ENCODE results near the gene RANGRF.

- TF ChIP-seq BACH2 (CRISPR knock-in tag; IDR thresholded peaks at IDR 0.05; ENCODE audit: borderline replicate concordance), result no peak
- TF ChIP-seq, protein P1, sequence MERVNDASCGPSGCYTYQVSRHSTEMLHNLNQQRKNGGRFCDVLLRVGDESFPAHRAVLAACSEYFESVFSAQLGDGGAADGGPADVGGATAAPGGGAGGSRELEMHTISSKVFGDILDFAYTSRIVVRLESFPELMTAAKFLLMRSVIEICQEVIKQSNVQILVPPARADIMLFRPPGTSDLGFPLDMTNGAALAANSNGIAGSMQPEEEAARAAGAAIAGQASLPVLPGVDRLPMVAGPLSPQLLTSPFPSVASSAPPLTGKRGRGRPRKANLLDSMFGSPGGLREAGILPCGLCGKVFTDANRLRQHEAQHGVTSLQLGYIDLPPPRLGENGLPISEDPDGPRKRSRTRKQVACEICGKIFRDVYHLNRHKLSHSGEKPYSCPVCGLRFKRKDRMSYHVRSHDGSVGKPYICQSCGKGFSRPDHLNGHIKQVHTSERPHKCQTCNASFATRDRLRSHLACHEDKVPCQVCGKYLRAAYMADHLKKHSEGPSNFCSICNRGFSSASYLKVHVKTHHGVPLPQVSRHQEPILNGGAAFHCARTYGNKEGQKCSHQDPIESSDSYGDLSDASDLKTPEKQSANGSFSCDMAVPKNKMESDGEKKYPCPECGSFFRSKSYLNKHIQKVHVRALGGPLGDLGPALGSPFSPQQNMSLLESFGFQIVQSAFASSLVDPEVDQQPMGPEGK (CRISPR knock-in tag; IDR thresholded peaks at IDR 0.05; ENCODE audit: borderline replicate concordance), result no peak
Observed at GRCh38 chr17:8289103-8289397, 580 bp downstream of the RANGRF start.
